SK-N-SH treated with all-trans-retinoic acid at 6 μM for 48 hours (cell line): ENCODE data around the gene ANXA10.
A peak's percentile ranks its signal among the peaks of the same experiment; 100 is the strongest.

Experiments
- ATAC-seq: fragments of 200-7000 bp; cut with Tn5 transposase; 3 replicates; pipeline ENCODE4 v1.9.1; 2020; ENCODE audit warnings: mild to moderate bottlenecking, moderate library complexity
- ARNTL ChIP-seq: fragments of 450-650 bp; formaldehyde crosslinking; IDR thresholded peaks from 2 replicates; pipeline ENCODE4 v1.5.0; 2020; ENCODE audit warnings: low read depth, mild to moderate bottlenecking, moderate library complexity, borderline replicate concordance
- BACH2 ChIP-seq: fragments of 250-450 bp; sonication (Bioruptor Pico); IDR thresholded peaks from 2 replicates; pipeline ENCODE4 v1.9.0; 2021; ENCODE audit warnings: mild to moderate bottlenecking, borderline replicate concordance
- CSDC2 ChIP-seq: fragments of 250-450 bp; sonication (Bioruptor Pico); IDR thresholded peaks from 2 replicates; pipeline ENCODE4 v1.5.0; 2020; ENCODE audit warnings: mild to moderate bottlenecking, moderate library complexity
- ESRRG ChIP-seq: fragments of 250-450 bp; sonication (Bioruptor Pico); IDR thresholded peaks from 2 replicates; pipeline ENCODE4 v1.6.1; 2021; ENCODE audit warnings: mild to moderate bottlenecking
- GLIS3 ChIP-seq: fragments of 250-450 bp; sonication (Bioruptor Pico); IDR thresholded peaks from 2 replicates; pipeline ENCODE4 v1.5.0; 2020; ENCODE audit warnings: mild to moderate bottlenecking, moderate library complexity
- ISL1 ChIP-seq: fragments of 250-450 bp; sonication (Bioruptor Pico); IDR thresholded peaks from 2 replicates; pipeline ENCODE4 v2.1.2; 2022; ENCODE audit warnings: mild to moderate bottlenecking, moderate library complexity
- PPARA ChIP-seq: fragments of 250-450 bp; sonication (Bioruptor Pico); IDR thresholded peaks from 2 replicates; pipeline ENCODE4 v1.5.0; 2020; ENCODE audit warnings: mild to moderate bottlenecking, borderline replicate concordance
- RARB ChIP-seq: fragments of 250-450 bp; sonication (Bioruptor Pico); IDR thresholded peaks from 2 replicates; pipeline ENCODE4 v1.8.0; 2021; ENCODE audit warnings: mild to moderate bottlenecking, moderate library complexity
- TCF4 ChIP-seq: fragments of 250-450 bp; sonication (Bioruptor Pico); IDR thresholded peaks from 2 replicates; pipeline ENCODE4 v1.8.0; 2021; ENCODE audit warnings: mild to moderate bottlenecking, moderate library complexity, borderline replicate concordance
- TOX ChIP-seq: fragments of 250-450 bp; sonication (Bioruptor Pico); IDR thresholded peaks from 2 replicates; pipeline ENCODE4 v1.8.0; 2021; ENCODE audit warnings: mild to moderate bottlenecking, moderate library complexity, borderline replicate concordance
- ZC3H10 ChIP-seq: fragments of 250-450 bp; sonication (Bioruptor Pico); IDR thresholded peaks from 2 replicates; pipeline ENCODE4 v1.5.1; 2021; ENCODE audit warnings: mild to moderate bottlenecking, moderate library complexity
- ZFP3 ChIP-seq: fragments of 250-450 bp; sonication (Bioruptor Pico); IDR thresholded peaks from 2 replicates; pipeline ENCODE4 v1.5.0; 2020; ENCODE audit warnings: mild to moderate bottlenecking, moderate library complexity
- ZNF565 ChIP-seq: fragments of 450-650 bp; formaldehyde crosslinking; conservative IDR thresholded peaks from 2 replicates; pipeline ENCODE4 v1.5.0; 2020; ENCODE audit warnings: low read depth, mild to moderate bottlenecking, moderate library complexity
- ZNF70 ChIP-seq: fragments of 450-650 bp; formaldehyde crosslinking; IDR thresholded peaks from 2 replicates; pipeline ENCODE4 v1.5.0; 2020; ENCODE audit warnings: mild to moderate bottlenecking, moderate library complexity
- ZNF8 ChIP-seq: fragments of 450-650 bp; formaldehyde crosslinking; IDR thresholded peaks from 2 replicates; pipeline ENCODE4 v1.5.0; 2020; ENCODE audit warnings: mild to moderate bottlenecking, moderate library complexity
- TF ChIP-seq, protein P1 (sequence below): fragments of 250-450 bp; sonication (Bioruptor Pico); IDR thresholded peaks from 2 replicates; pipeline ENCODE4 v1.8.0; 2021; ENCODE audit warnings: low read depth, mild to moderate bottlenecking, moderate library complexity, borderline replicate concordance
- TF ChIP-seq, protein P2 (sequence below): fragments of 250-450 bp; sonication (Bioruptor Pico); IDR thresholded peaks from 2 replicates; pipeline ENCODE4 v1.5.0; 2020; ENCODE audit warnings: mild to moderate bottlenecking, moderate library complexity
- TF ChIP-seq, protein P3 (sequence below): fragments of 250-450 bp; sonication (Bioruptor Pico); IDR thresholded peaks from 2 replicates; pipeline ENCODE4 v1.5.1; 2021; ENCODE audit warnings: mild to moderate bottlenecking, moderate library complexity
- TF ChIP-seq, protein P4 (sequence below): fragments of 250-450 bp; sonication (Bioruptor Pico); IDR thresholded peaks from 2 replicates; pipeline ENCODE4 v1.8.0; 2020; ENCODE audit warnings: mild to moderate bottlenecking, moderate library complexity, borderline replicate concordance

The ANXA10 gene

DNA sequence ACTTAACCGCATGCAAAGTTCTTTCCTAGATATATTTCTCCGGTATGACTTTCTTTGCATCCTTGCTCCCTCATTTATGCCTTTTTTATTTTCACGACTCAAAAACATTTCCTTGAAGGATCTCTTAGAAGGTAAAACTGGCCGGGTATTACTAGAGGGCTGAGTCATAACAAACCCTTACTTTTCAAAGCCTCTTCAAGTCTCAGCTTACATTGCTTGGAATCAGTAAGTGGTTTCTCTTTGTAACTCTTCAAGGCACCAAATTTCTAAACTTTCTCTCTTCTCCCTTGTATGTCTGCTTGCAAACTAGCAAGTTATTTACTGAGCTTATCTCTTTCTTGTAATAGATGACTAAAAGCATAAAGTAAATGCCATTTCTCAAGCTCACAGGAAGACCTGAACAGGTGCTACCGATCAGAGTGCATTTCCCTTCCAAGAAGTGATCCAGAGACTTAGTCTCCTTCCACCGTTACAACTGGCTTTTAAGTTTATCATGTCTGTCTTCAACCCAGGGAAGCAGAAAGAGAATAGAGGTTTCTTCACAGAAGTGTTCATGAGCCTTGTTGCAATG lies 75.5 kb downstream of the ANXA10 start (continued):
- no peak for TF ChIP-seq RARB (CRISPR knock-in tag)
- no peak for TF ChIP-seq BACH2 (CRISPR knock-in tag)
- no peak for TF ChIP-seq TCF4
- TF ChIP-seq ARNTL, result no peak
- TF ChIP-seq CSDC2 (CRISPR knock-in tag), result no peak
- no peak for TF ChIP-seq ZNF565 (CRISPR knock-in tag)

DNA sequence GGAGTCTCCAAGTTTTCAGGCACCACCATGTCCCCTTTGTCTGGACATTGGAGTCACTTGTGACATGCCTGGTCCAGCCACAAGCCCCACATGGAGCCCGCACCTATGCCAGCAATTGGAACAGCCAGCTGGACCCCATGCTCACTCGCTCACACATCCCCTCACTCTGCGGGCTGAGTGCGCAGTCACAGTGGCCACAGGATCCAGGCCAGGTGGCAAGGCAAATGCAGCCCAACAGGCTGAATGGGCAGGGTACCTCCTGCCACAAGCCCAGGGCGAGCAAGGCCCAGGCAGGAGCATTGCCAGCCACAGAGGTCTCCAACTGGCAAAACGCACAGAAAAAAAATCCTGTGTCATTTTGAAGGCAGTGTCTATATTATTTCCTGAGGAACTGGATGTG lies 82.0 kb downstream of the ANXA10 start:
- no peak for TF ChIP-seq GLIS3 (CRISPR knock-in tag)

DNA sequence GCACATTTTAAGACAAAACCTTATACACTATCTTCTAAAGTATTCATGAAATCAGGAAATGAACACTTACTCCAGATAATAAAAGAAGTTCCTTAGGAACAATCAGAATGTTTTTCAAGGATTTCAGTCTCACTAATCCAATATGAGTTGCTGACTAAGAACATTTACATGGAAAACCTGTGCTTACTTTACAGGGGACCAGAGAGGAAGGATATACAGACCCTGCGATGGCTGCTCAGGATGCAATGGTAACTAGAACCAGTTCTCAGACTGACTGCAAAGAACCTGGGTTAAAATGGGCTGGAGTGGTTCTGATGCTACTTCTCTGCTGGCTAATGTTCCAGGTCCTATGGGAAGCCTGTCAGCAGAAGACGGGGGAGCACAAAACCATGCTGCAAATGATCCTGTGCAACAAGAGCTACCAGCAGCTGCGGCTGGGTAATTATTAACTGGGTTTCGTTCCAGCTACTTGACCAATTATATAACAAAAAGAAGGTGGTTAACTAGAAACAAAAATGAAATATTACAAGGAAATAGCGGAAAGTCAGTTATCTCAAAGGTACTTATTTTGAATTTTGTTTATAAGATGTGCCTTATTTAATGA lies 85.3 kb downstream of the ANXA10 start:
- ATAC-seq, result no peak
- no peak for TF ChIP-seq TCF4
- TF ChIP-seq ZNF8 (CRISPR knock-in tag), result no peak
- TF ChIP-seq CSDC2 (CRISPR knock-in tag), result no peak
- TF ChIP-seq, protein P1, sequence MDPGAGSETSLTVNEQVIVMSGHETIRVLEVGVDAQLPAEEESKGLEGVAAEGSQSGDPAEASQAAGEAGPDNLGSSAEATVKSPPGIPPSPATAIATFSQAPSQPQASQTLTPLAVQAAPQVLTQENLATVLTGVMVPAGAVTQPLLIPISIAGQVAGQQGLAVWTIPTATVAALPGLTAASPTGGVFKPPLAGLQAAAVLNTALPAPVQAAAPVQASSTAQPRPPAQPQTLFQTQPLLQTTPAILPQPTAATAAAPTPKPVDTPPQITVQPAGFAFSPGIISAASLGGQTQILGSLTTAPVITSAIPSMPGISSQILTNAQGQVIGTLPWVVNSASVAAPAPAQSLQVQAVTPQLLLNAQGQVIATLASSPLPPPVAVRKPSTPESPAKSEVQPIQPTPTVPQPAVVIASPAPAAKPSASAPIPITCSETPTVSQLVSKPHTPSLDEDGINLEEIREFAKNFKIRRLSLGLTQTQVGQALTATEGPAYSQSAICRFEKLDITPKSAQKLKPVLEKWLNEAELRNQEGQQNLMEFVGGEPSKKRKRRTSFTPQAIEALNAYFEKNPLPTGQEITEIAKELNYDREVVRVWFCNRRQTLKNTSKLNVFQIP (CRISPR knock-in tag), result no peak
- TF ChIP-seq ESRRG (CRISPR knock-in tag), result no peak
- TF ChIP-seq ZFP3 (CRISPR knock-in tag), result no peak
- TF ChIP-seq, protein P2, sequence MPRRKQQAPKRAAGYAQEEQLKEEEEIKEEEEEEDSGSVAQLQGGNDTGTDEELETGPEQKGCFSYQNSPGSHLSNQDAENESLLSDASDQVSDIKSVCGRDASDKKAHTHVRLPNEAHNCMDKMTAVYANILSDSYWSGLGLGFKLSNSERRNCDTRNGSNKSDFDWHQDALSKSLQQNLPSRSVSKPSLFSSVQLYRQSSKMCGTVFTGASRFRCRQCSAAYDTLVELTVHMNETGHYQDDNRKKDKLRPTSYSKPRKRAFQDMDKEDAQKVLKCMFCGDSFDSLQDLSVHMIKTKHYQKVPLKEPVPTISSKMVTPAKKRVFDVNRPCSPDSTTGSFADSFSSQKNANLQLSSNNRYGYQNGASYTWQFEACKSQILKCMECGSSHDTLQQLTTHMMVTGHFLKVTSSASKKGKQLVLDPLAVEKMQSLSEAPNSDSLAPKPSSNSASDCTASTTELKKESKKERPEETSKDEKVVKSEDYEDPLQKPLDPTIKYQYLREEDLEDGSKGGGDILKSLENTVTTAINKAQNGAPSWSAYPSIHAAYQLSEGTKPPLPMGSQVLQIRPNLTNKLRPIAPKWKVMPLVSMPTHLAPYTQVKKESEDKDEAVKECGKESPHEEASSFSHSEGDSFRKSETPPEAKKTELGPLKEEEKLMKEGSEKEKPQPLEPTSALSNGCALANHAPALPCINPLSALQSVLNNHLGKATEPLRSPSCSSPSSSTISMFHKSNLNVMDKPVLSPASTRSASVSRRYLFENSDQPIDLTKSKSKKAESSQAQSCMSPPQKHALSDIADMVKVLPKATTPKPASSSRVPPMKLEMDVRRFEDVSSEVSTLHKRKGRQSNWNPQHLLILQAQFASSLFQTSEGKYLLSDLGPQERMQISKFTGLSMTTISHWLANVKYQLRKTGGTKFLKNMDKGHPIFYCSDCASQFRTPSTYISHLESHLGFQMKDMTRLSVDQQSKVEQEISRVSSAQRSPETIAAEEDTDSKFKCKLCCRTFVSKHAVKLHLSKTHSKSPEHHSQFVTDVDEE (CRISPR knock-in tag), result no peak
- TF ChIP-seq, protein P3, sequence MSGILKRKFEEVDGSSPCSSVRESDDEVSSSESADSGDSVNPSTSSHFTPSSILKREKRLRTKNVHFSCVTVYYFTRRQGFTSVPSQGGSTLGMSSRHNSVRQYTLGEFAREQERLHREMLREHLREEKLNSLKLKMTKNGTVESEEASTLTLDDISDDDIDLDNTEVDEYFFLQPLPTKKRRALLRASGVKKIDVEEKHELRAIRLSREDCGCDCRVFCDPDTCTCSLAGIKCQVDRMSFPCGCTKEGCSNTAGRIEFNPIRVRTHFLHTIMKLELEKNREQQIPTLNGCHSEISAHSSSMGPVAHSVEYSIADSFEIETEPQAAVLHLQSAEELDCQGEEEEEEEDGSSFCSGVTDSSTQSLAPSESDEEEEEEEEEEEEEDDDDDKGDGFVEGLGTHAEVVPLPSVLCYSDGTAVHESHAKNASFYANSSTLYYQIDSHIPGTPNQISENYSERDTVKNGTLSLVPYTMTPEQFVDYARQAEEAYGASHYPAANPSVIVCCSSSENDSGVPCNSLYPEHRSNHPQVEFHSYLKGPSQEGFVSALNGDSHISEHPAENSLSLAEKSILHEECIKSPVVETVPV, result no peak
- no peak for TF ChIP-seq TOX (CRISPR knock-in tag)
- TF ChIP-seq ZC3H10 (CRISPR knock-in tag), result no peak
- TF ChIP-seq GLIS3 (CRISPR knock-in tag), result no peak
- no peak for TF ChIP-seq ZNF565 (CRISPR knock-in tag)
- no peak for TF ChIP-seq RARB (CRISPR knock-in tag)
- no peak for TF ChIP-seq ISL1 (CRISPR knock-in tag)

More for the DNA sequence above, 82.0 kb downstream of the ANXA10 start:
- no peak for ATAC-seq

DNA sequence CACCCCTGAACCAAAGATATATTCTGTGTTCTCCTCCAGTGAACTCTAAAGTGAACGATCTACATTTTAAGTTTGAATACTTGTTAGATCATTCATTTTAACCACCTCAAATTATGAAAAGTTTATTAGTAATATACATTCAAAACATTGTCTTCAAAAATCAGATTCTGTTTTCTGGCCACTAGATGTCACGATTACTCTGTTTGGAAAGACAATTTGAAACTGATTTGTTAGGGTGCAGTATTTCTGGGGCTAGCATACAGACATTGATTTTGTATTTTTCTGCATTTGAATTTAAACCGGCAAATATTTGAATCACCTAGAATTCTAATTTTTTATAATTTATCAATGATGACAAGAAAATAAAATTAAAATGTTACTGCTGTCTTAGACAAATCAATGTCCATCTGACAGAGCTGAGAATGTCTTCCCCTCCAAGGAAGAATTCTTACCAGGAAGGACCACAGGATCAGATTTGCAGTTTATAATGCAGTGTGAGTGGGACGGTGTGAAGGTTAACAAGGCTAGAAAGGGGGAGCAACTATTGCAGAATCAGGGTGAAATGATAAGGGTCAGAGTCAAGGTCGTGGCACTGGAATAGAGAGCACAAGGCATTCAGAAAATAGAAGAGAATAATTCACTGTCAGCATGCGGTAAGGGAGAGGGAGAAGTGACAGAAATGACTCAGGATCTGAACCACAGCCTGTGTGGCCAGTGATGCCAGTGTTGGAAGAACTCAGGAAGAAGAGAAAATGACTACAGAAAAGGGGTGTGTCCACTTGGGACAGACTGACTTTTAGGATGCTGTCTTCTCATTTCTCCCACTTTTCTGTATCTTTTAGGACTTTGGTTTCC lies 91.6 kb downstream of the ANXA10 start:
- TF ChIP-seq ZNF70, result no peak
- no peak for TF ChIP-seq GLIS3 (CRISPR knock-in tag)
- no peak for TF ChIP-seq ISL1 (CRISPR knock-in tag)
- no peak for TF ChIP-seq ESRRG (CRISPR knock-in tag)
- TF ChIP-seq, protein P4, sequence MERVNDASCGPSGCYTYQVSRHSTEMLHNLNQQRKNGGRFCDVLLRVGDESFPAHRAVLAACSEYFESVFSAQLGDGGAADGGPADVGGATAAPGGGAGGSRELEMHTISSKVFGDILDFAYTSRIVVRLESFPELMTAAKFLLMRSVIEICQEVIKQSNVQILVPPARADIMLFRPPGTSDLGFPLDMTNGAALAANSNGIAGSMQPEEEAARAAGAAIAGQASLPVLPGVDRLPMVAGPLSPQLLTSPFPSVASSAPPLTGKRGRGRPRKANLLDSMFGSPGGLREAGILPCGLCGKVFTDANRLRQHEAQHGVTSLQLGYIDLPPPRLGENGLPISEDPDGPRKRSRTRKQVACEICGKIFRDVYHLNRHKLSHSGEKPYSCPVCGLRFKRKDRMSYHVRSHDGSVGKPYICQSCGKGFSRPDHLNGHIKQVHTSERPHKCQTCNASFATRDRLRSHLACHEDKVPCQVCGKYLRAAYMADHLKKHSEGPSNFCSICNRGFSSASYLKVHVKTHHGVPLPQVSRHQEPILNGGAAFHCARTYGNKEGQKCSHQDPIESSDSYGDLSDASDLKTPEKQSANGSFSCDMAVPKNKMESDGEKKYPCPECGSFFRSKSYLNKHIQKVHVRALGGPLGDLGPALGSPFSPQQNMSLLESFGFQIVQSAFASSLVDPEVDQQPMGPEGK (CRISPR knock-in tag), result no peak
- TF ChIP-seq ZC3H10 (CRISPR knock-in tag), result no peak
- TF ChIP-seq BACH2 (CRISPR knock-in tag), result no peak
- no peak for TF ChIP-seq PPARA (CRISPR knock-in tag)
- TF ChIP-seq, protein P2 (CRISPR knock-in tag), result no peak
- no peak for TF ChIP-seq RARB (CRISPR knock-in tag)
- no peak for TF ChIP-seq ZNF565 (CRISPR knock-in tag)
- TF ChIP-seq TCF4, result no peak
- peak; percentile 53; the same call in 2 of the 3 replicates for ATAC-seq
